ENCODE measurements around the gene PPFIA3.

DNA sequence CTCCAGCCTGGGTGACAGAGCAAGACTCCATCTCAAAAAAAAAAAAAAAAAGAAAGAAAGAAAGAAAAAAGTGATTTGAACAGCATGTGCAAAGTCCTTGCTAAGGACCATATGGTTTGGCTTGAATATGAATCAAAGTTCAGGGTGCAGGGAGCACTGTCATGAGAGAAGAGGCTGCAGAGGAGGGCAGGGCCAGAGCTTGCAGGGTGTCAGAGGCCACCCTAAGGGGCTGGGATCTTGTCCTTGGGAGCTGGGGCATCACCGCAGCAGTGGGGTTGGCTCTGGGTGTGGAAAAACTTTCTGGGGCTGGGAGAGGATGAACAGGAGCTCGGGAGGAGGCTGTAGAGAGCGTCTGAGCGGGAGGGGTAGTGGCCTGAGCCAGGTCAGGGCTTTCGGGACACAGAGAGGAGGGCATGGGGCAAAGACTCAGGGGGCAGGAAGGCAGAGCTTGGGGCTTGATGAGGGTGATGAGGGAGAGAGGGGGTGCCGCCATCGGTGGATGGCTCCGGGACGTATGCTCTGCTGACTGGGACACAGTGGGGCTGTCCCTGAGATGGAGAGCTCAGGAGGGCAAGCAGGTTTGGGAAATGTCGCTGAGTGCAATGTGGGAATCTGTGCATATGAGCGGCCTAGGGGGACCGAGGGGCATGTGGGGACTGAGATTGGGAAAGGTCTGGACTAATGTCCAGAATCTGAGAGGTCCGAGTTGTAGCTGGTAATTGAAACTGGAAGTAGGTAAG is 41.3 kb downstream of the PPFIA3 start:
- TF ChIP-seq, protein P1, sequence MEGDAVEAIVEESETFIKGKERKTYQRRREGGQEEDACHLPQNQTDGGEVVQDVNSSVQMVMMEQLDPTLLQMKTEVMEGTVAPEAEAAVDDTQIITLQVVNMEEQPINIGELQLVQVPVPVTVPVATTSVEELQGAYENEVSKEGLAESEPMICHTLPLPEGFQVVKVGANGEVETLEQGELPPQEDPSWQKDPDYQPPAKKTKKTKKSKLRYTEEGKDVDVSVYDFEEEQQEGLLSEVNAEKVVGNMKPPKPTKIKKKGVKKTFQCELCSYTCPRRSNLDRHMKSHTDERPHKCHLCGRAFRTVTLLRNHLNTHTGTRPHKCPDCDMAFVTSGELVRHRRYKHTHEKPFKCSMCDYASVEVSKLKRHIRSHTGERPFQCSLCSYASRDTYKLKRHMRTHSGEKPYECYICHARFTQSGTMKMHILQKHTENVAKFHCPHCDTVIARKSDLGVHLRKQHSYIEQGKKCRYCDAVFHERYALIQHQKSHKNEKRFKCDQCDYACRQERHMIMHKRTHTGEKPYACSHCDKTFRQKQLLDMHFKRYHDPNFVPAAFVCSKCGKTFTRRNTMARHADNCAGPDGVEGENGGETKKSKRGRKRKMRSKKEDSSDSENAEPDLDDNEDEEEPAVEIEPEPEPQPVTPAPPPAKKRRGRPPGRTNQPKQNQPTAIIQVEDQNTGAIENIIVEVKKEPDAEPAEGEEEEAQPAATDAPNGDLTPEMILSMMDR (conservative IDR thresholded peaks at IDR 0.05; ENCODE audit: low read depth, low read length): no peak
- TF ChIP-seq EZH2 (IDR thresholded peaks at IDR 0.05; ENCODE audit: low read length, unreplicated experiment) (no peak), EZH2phosphoT487 (IDR thresholded peaks at IDR 0.05; ENCODE audit: borderline replicate concordance, low read length) (no peak)

All from PC-3 (cell line).